Skin epidermis (tissue), 12 donors: ENCODE measurements around the gene ALG12.
"Not testable (repeated sequence)": the region's sequence is repeated elsewhere in the genome, so short reads cannot be mapped to it uniquely, and the experiment has no call there.

Experiments used
- H3K27ac ChIP-seq, 21 experiments: fragments of 200-600 bp; sonication (generic) in 11 of 21; one replicate each; pipeline ENCODE4 v1.5.0; 2020; ENCODE audit warnings: mild to moderate bottlenecking in 3 of 21, inconsistent platforms in 2 of 21, moderate library complexity in 2 of 21
- H3K4me3 ChIP-seq, 7 experiments: fragments of 200-600 bp; sonication (generic) in 2 of 7; one replicate each; pipeline ENCODE4 v1.5.0; 2020; ENCODE audit warnings: inconsistent platforms in 2 of 7, mild to moderate bottlenecking in 2 of 7, moderate library complexity in 1 of 7

ALG12 gene

GRCh38 chr22:49948958-49949913, 31.0 kb upstream of the ALG12 start:
- H3K4me3 ChIP-seq = no peak overlapping the region
- H3K27ac ChIP-seq = peak overlapping the region in 17 of 21 experiments; percentile 35 to 95 (median 82)

DNA sequence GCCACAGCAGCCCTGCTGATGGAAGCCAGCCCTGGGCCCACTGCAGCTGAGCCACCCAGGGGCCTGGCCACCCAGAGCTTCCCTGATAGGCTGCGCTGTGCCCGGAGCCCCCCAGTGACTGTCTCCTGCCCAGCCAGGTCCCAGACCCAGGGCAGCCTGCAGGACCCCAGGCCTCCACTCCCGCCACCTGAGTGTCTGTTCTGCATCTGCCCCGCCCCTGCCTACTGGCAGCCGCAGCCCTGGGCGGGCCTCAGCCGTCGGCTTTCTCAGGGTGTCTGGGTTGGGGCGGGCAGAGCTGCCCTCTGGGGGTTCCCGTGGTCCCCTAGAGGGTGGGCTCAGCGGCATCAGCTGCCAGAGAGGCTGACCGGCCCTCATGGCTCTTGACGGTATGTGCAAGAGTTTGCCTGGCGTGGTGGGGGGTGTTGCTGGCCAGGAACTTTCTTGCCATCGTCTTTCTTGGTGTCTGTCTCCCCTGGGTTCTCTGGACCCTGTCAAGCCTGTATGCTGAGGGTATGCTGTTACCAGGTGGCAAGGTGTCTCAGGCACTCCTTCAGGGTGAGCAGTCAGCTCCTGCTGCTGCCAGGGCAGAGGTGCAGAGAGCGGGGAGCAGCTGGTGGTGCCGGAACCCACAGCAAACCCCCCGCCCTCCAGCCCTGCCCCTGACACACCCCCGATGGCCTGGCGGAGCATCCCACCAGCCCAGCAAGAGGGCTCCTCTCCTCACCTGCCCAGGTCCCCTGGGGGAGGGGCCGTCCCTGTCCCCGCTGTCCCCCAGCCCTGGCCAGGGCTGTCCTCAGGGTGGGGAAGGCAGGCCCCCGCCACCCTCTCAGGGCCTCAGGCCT, 30.1 kb upstream of the ALG12 start:
- peak overlapping the region in 17 of 21 experiments; percentile 35 to 95 (median 82) for H3K27ac ChIP-seq

GRCh38 chr22:49947296-49947622, 29.0 kb upstream of the ALG12 start:
- H3K27ac ChIP-seq = peak overlapping the region in 11 of 21 experiments; percentile 19 to 95 (median 85)
- H3K4me3 ChIP-seq = no peak overlapping the region

More for the DNA sequence above, 30.1 kb upstream of the ALG12 start:
- H3K4me3 ChIP-seq = no peak overlapping the region

DNA sequence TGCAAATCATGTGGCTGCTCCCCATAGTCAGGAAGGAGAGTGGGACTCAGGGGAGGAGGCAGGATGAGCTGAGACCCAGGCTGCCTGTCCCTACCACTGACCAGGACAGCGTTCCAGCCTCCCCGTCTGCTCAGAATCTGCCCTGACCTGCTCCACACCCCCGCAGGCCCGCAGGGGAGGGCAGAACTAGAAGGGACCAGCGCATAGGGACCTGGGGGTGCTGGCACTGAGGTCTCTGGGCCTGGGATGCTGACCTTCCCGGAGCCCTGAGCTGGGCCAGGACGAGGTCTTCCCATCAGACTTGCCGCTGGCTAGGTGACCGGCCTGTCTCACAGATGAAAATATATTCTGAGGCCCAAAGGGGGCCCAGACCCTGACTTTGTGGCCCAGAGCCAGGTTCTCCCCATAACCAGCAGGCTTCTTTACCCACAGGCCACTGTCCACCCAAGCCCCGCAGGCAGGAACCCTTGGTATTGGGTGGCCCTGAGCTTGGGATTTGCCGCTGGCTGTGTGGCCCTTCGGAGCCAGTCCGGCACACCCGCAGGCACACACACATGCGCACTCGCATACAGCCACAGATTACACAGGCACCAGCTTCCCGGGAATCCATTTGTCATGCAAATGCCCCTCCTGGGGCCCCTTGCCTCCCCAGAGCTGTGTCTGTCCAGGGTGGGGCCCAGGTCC, 28.5 kb upstream of the ALG12 start:
- H3K4me3 ChIP-seq = no peak overlapping the region
- peak overlapping the region in 11 of 21 experiments; percentile 19 to 95 (median 85) for H3K27ac ChIP-seq

GRCh38 chr22:49945042-49945794, 27.0 kb upstream of the ALG12 start:
- not testable (repeated sequence) for H3K4me3 ChIP-seq
- peak overlapping the region in 6 of 21 experiments; percentile 51 to 95 (median 80) for H3K27ac ChIP-seq

- Histone ChIP-seq H3K4me3 (peak overlapping the region in 1 of 7 experiments; percentile 12), H3K27ac (peak overlapping the region in 8 of 21 experiments; percentile 3 to 77 (median 62))
These were observed 26.2 kb upstream of the ALG12 start for GRCh38 chr22:49944399-49944891.

DNA sequence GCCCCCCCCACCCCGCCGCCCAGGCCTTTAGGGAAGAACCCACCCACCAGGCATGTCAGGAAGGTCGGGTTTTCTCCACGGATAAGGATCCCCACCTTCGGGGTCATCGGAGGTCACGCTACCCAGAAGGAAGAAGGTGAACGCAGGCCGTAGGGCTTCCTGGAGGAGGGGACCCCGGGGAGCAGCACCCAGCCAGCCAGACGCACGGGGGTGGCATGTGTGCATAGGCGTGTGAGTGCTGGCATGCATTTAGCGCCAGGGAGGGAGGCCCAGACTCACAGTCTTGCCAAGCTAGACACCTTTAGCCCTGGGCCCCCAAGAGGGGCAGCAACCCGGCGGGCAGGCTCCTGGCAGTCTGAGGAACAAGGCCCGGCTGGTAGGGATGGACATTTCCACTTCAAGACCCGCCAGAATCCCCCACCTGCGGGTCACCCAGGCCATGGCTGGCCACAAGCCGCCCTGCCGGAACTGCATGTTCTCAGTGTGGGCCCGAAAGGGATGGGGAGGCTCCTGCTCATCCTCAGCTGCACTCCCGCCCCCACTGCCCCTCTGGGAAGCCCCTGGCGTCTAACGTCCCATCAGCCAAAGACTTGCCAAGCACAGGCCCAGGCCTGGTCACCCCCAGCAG, 25.6 kb upstream of the ALG12 start:
- H3K27ac ChIP-seq = peak overlapping the region in 8 of 21 experiments; percentile 3 to 77 (median 62)
- peak overlapping the region in 1 of 7 experiments; percentile 12 for H3K4me3 ChIP-seq

GRCh38 chr22:49943405-49943765, 25.1 kb upstream of the ALG12 start:
- H3K4me3 ChIP-seq = no peak overlapping the region
- H3K27ac ChIP-seq = peak overlapping the region in 3 of 21 experiments; percentile 56 to 77 (median 72)

GRCh38 chr22:49942565-49943404, 24.5 kb upstream of the ALG12 start:
- H3K27ac ChIP-seq = peak overlapping the region in 2 of 21 experiments; percentile 72 to 77
- H3K4me3 ChIP-seq = no peak overlapping the region

GRCh38 chr22:49941507-49942316, 23.5 kb upstream of the ALG12 start:
- peak overlapping the region in 1 of 21 experiments; percentile 10 for H3K27ac ChIP-seq
- H3K4me3 ChIP-seq = no peak overlapping the region

DNA sequence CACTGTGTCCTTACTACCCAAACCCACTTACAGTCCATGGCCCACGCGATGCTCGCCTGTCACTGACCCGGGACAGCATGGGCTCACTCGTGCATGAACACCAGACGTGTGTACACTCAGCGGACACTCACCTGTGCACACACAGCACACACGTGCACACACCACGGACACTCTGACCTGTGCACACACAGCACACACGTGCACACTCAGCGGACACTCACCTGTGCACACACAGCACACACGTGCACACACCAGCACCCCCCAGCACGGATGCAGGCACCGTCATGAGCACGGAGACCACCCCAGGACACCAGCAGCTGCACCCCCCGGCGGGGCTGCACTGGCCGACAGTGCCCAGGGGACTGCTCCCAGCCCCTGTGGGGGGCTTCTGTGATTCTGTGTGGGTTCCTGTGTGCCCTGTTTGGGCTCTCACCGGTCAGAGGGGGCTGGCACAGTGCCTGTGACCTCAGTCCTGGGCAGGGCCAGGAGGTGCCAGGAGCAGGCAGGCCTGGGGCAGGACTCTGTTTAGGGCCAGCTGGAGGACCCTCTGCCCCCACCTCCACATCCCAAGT, 20.4 kb upstream of the ALG12 start:
- H3K27ac ChIP-seq = peak overlapping the region in 17 of 21 experiments; percentile 5 to 100 (median 90)
- no peak overlapping the region for H3K4me3 ChIP-seq

DNA sequence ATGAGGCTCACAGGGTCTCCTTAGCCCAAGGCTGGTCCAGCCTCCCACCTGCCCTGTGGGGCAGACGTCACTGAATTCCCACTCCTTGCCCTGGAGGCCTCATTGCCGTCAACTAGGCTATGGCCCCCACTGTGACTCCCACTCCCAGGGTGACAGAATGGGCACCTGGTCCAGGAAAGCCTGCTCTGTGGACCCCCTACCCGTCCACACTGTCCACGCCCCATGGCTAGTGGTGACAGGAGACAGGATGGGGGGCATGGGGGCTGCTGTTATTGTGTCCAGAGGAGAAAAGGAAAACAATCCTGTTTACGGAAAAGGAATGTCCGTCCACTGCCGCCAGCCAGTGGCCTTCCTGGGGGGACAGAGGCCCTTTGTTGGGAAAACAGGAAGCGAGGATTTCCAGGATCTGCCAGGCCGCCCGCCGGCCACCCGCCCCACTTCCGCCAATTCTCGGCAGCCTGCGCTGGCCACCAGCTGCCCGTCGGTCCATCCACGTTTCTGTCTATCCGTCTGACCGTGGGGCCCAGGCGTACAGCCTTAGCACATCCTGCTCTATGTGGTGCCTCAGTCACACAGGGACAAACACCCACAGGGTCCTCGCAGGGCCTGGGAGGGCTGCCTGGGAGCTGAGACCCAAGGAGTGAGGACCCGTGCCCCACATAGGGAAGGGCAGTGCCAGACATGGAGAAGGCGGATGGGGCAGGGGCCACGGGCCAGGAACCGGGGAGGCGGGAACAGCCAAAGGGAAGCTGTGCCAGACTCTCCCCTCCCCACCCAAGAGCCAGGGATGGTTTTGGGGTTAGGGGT, 19.7 kb upstream of the ALG12 start:
- Histone ChIP-seq H3K27ac (peak overlapping the region in 19 of 21 experiments; percentile 31 to 100 (median 97)), H3K4me3 (no peak overlapping the region)

GRCh38 chr22:49936973-49937757, 18.9 kb upstream of the ALG12 start:
- H3K4me3 ChIP-seq = no peak overlapping the region
- peak overlapping the region; percentile 15 to 100 (median 97) for H3K27ac ChIP-seq
